ENCODE results near the gene SCN1B. TPM values are rescaled to one million over a fixed set of nuclear protein-coding genes. Genes with fewer than 3 reads are reported as not detected.

The SCN1B gene
- total and polyA plus RNA-seq, 2 of the 13 experiments (the other 11 are each of a cell fraction or from before 2014, with no cell fraction given), result 2.7 to 20.1 TPM

DNA sequence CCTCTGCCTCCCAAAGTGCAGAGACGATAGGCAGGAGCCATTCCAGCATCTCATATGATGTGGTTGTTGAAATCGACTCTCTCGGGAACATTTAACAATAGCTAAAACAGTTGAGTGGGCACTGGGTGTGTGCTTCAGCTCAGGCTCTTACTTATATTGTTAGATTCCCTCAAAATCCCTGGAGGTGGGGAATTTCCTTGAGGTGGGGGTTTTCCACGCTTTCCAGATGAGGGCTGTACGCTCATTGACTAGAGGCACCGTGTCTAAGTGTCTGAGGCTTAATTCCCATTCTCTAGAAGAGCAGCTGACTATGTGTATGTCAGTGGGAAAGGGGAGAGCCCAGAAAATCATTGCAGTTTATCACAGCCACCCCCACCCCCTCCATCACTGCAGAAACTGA lies 41.0 kb upstream of the SCN1B start:
- H3K4me1 ChIP-seq (ENCODE audit: insufficient read depth, low read length), result peaks cover 37% of the 10 kb centered on the region
- FAIRE-seq, result no peak
- WGBS (ENCODE audit: low lambda C conversion rate), result 88% methylated on average over 6 of the region's 6 CpGs
- TF ChIP-seq CREM (IDR thresholded peaks at IDR 0.05), result no peak
- no peak for TF ChIP-seq CREM (CRISPR knock-in tag; IDR thresholded peaks at IDR 0.05)
- TF ChIP-seq, protein P1, sequence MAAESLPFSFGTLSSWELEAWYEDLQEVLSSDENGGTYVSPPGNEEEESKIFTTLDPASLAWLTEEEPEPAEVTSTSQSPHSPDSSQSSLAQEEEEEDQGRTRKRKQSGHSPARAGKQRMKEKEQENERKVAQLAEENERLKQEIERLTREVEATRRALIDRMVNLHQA (CRISPR knock-in tag; IDR thresholded peaks at IDR 0.05), result no peak
- no peak for TF ChIP-seq TARDBP (CRISPR knock-in tag; IDR thresholded peaks at IDR 0.05)
- TF ChIP-seq ZNF713 (CRISPR knock-in tag; IDR thresholded peaks at IDR 0.05), result no peak
- no peak for TF ChIP-seq KLF13 (CRISPR knock-in tag; IDR thresholded peaks at IDR 0.05)
- no peak for TF ChIP-seq TMF1 (CRISPR knock-in tag; IDR thresholded peaks at IDR 0.05; ENCODE audit: low read depth)
- TF ChIP-seq ZNF605 (CRISPR knock-in tag; IDR thresholded peaks at IDR 0.05), result no peak
- TF ChIP-seq MEIS1 (CRISPR knock-in tag; IDR thresholded peaks at IDR 0.05; ENCODE audit: borderline replicate concordance), result no peak
- TF ChIP-seq HDAC1 (CRISPR knock-in tag; IDR thresholded peaks at IDR 0.05), result no peak
- TF ChIP-seq, protein P2, sequence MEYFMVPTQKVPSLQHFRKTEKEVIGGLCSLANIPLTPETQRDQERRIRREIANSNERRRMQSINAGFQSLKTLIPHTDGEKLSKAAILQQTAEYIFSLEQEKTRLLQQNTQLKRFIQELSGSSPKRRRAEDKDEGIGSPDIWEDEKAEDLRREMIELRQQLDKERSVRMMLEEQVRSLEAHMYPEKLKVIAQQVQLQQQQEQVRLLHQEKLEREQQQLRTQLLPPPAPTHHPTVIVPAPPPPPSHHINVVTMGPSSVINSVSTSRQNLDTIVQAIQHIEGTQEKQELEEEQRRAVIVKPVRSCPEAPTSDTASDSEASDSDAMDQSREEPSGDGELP (IDR thresholded peaks at IDR 0.05; ENCODE audit: borderline replicate concordance, low read depth), result no peak
- TF ChIP-seq SP140L (CRISPR knock-in tag; IDR thresholded peaks at IDR 0.05; ENCODE audit: borderline replicate concordance), result no peak
- no peak for TF ChIP-seq ZNF335 (CRISPR knock-in tag; IDR thresholded peaks at IDR 0.05)
- no peak for TF ChIP-seq STAG1 (CRISPR knock-in tag; IDR thresholded peaks at IDR 0.05)
- TF ChIP-seq, protein P3, sequence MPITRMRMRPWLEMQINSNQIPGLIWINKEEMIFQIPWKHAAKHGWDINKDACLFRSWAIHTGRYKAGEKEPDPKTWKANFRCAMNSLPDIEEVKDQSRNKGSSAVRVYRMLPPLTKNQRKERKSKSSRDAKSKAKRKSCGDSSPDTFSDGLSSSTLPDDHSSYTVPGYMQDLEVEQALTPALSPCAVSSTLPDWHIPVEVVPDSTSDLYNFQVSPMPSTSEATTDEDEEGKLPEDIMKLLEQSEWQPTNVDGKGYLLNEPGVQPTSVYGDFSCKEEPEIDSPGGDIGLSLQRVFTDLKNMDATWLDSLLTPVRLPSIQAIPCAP (CRISPR knock-in tag; IDR thresholded peaks at IDR 0.05; ENCODE audit: low read depth), result no peak
- TF ChIP-seq ZFP1 (CRISPR knock-in tag; IDR thresholded peaks at IDR 0.05), result no peak
- no peak for TF ChIP-seq ARNTL (CRISPR knock-in tag; IDR thresholded peaks at IDR 0.05)
- no peak for TF ChIP-seq ZNF557 (CRISPR knock-in tag; IDR thresholded peaks at IDR 0.05)
- no peak for ATAC-seq
- H4K20me1 ChIP-seq (ENCODE audit: insufficient read depth, low read length), result no peaks in the 10 kb centered on the region
- ChIA-PET POLR2A (no interaction called here), CTCF (ENCODE audit: low intra/inter-chr PET ratio, low total read pairs) (no interaction called here)
- no peak overlapping the region for H3K9ac ChIP-seq (ENCODE audit: insufficient read depth, low read depth, low read length)
- H3K79me2 ChIP-seq (ENCODE audit: insufficient read depth, low read length), result no peaks in the 10 kb centered on the region
- H3K27me3 ChIP-seq (ENCODE audit: control insufficient read depth in 1 of 2, insufficient read depth in 2 of 2, low read length in 2 of 2), result peaks cover 0 to 17% of the 10 kb centered on the region in 2 experiments; a peak in 3 of 5 replicates
- in situ Hi-C loops (cut with HindIII; ENCODE audit: extremely low pct_ligation_motif_present, low pct_unique_long_range_greater_than_20kb) (no loop called here), intact Hi-C loops (cut with micrococcal nuclease; ENCODE audit: unreplicated experiment) (no loop called here)
- DNase-seq (ENCODE audit: low spot score), result no peak
- no TSS peak for BruUV-seq (replicated peaks)
- no peak overlapping the region for H3K27ac ChIP-seq (ENCODE audit: extremely low read length, insufficient read depth, low read length)
- no peak overlapping the region for H3K4me2 ChIP-seq (ENCODE audit: low read depth, low read length)
- H3K4me3 ChIP-seq (replicated peaks in 1 of 3; ENCODE audit: insufficient read depth in 1 of 3, low read depth in 2 of 3, low read length in 3 of 3), result no peak overlapping the region
- no peaks in the 10 kb centered on the region for H3K9me3 ChIP-seq (ENCODE audit: low read length)
- H3K36me3 ChIP-seq (replicated peaks in 1 of 2; ENCODE audit: control insufficient read depth in 1 of 2, insufficient read depth in 2 of 2, low read length in 2 of 2), result no peaks in the 10 kb centered on the region
- H2AFZ ChIP-seq (ENCODE audit: low read length), result no peak overlapping the region
